ENCODE results near the gene PDZRN3. TPM values are rescaled to one million over a fixed set of nuclear protein-coding genes. Genes with fewer than 3 reads are reported as not detected.

Gene PDZRN3
- total and polyA plus RNA-seq, 10 donors, result 1.5 to 5.5 (median 2.8) TPM

- no peak for DNase-seq
- 84 to 93% (median 85%) methylated on average over 3 of the region's 3 CpGs for WGBS, 5 donors
- Histone ChIP-seq H3K4me3 (no peak overlapping the region), H3K9me3 (no peaks in the 10 kb centered on the region), H3K27me3 (replicated peaks in 1 of 7) (no peaks in the 10 kb centered on the region), H3K4me1 (no peaks in the 10 kb centered on the region), H3K36me3 (no peaks in the 10 kb centered on the region), H3K27ac (no peak overlapping the region)
- TF ChIP-seq CTCF (IDR thresholded peaks at IDR 0.05 in 8 of 11, conservative IDR thresholded peaks at IDR 0.05 in 3 of 11) (no peak), POLR2A (IDR thresholded peaks at IDR 0.05) (no peak), POLR2AphosphoS5 (IDR thresholded peaks at IDR 0.05) (no peak)
- intact Hi-C loops (cut with DNase I; ENCODE audit: low total_unique reads), result no loop called here
Measured at GRCh38 chr3:73633916-73634344, 9.2 kb upstream of the PDZRN3 start.

- TF ChIP-seq CTCF (IDR thresholded peaks at IDR 0.05 in 8 of 11, conservative IDR thresholded peaks at IDR 0.05 in 3 of 11) (no peak), POLR2AphosphoS5 (IDR thresholded peaks at IDR 0.05) (no peak), POLR2A (IDR thresholded peaks at IDR 0.05) (no peak)
- Histone ChIP-seq H3K27me3 (replicated peaks in 1 of 7) (no peaks in the 10 kb centered on the region), H3K4me1 (no peaks in the 10 kb centered on the region), H3K4me3 (no peak overlapping the region), H3K9me3 (no peaks in the 10 kb centered on the region), H3K36me3 (no peaks in the 10 kb centered on the region), H3K27ac (no peak overlapping the region)
- WGBS, 5 donors, result 67 to 89% (median 74%) methylated on average over 2 of the region's 2 CpGs
- DNase-seq, result no peak
- intact Hi-C loops (cut with DNase I; ENCODE audit: low total_unique reads), result no loop called here
Measured at GRCh38 chr3:73633453-73633852, 8.7 kb upstream of the PDZRN3 start.

- WGBS, 5 donors, result 83 to 93% (median 88%) methylated on average over 3 of the region's 3 CpGs
- DNase-seq, result no peak
- Histone ChIP-seq H3K4me3 (peak overlapping the region in 1 of 8 donors; percentile 67), H3K9me3 (peaks cover 0 to 13% (median 0%) of the 10 kb centered on the region in 8 donors), H3K27me3 (replicated peaks in 1 of 7) (peaks cover 0 to 52% (median 17%) of the 10 kb centered on the region in 7 donors), H3K4me1 (peaks cover 0 to 9% (median 3%) of the 10 kb centered on the region in 6 donors), H3K36me3 (no peaks in the 10 kb centered on the region), H3K27ac (no peak overlapping the region)
- TF ChIP-seq CTCF (IDR thresholded peaks at IDR 0.05 in 8 of 11, conservative IDR thresholded peaks at IDR 0.05 in 3 of 11), result no peak
- no peak for TF ChIP-seq POLR2AphosphoS5 (IDR thresholded peaks at IDR 0.05)
- no peak for TF ChIP-seq POLR2A (IDR thresholded peaks at IDR 0.05)
- intact Hi-C loops (cut with DNase I; ENCODE audit: low total_unique reads), result no loop called here
Measured at GRCh38 chr3:73626106-73626505, 1.4 kb upstream of the PDZRN3 start.

- H3K9me3 ChIP-seq, result peaks cover 0 to 13% (median 0%) of the 10 kb centered on the region in 8 donors
- TF ChIP-seq POLR2AphosphoS5 (IDR thresholded peaks at IDR 0.05) (no peak), POLR2A (IDR thresholded peaks at IDR 0.05) (no peak), CTCF (IDR thresholded peaks at IDR 0.05 in 8 of 11, conservative IDR thresholded peaks at IDR 0.05 in 3 of 11) (no peak)
- H3K27me3 ChIP-seq (replicated peaks in 1 of 7), result peaks cover 0 to 54% (median 17%) of the 10 kb centered on the region in 7 donors
- intact Hi-C loops (cut with DNase I; ENCODE audit: low total_unique reads), result no loop called here
- DNase-seq, result no peak
- peak overlapping the region in 3 of 8 donors; percentile 40 to 57 (median 46) for H3K27ac ChIP-seq
- WGBS, 5 donors, result 7 to 34% (median 15%) methylated on average over 26 to 112 of the region's 112 CpGs
- peaks cover 0 to 9% (median 3%) of the 10 kb centered on the region in 6 donors for H3K4me1 ChIP-seq
- peak overlapping the region; percentile 28 to 67 (median 34) for H3K4me3 ChIP-seq
- H3K36me3 ChIP-seq, result no peaks in the 10 kb centered on the region
Measured at GRCh38 chr3:73624017-73624820, 522 bp downstream of the PDZRN3 start.
